DOHH2 (cell line): ENCODE data around the gene WNT7A.

Experiments used
- H3F3A ChIP-seq: fragments of 200-600 bp; sonication (generic), shearing (Covaris generic); 2 replicates; pipeline ENCODE4 v1.6.0; 2016; ENCODE audit warnings: antibody characterized with exemption, mild to moderate bottlenecking; ENCODE audit not compliant: control insufficient read depth, insufficient read depth
- H3K27ac ChIP-seq: fragments of 200-600 bp; sonication (generic); 2 replicates; pipeline ENCODE4 v1.5.1; 2014; ENCODE audit warnings: low read depth, mild to moderate bottlenecking, low read length, moderate library complexity
- H3K27me3 ChIP-seq: fragments of 200-600 bp; sonication (generic); 2 replicates; pipeline ENCODE4 v1.6.1; 2014; ENCODE audit warnings: mild to moderate bottlenecking, low read length, mixed read lengths; ENCODE audit not compliant: control insufficient read depth
- H3K36me3 ChIP-seq: fragments of 200-600 bp; sonication (generic); 2 replicates; pipeline ENCODE4 v1.6.1; 2014; ENCODE audit warnings: mild to moderate bottlenecking, low read length, moderate library complexity, mixed read lengths; ENCODE audit not compliant: control insufficient read depth
- H3K4me1 ChIP-seq: fragments of 200-600 bp; sonication (generic); 2 replicates; pipeline ENCODE4 v1.6.1; 2014; ENCODE audit warnings: mild to moderate bottlenecking, low read length, mixed read lengths; ENCODE audit not compliant: control insufficient read depth
- H3K4me2 ChIP-seq: fragments of 200-600 bp; sonication (generic); 2 replicates; pipeline ENCODE4 v1.6.0; 2014; ENCODE audit warnings: mild to moderate bottlenecking, low read length, moderate library complexity
- H3K4me3 ChIP-seq: fragments of 200-600 bp; sonication (generic); 2 replicates; pipeline ENCODE4 v1.5.1; 2014; ENCODE audit warnings: mild to moderate bottlenecking, low read length, mixed read lengths
- H3K79me2 ChIP-seq: fragments of 200-600 bp; sonication (generic); 2 replicates; pipeline ENCODE4 v1.6.1; 2014; ENCODE audit warnings: mild to moderate bottlenecking, low read length, mixed read lengths; ENCODE audit not compliant: control insufficient read depth
- H3K9me2 ChIP-seq: fragments of 200-600 bp; sonication (generic); replicated peaks from 2 replicates; pipeline ENCODE4 v1.6.1; 2014; ENCODE audit warnings: mild to moderate bottlenecking, low read length, mixed read lengths; ENCODE audit not compliant: control insufficient read depth
- H3K9me3 ChIP-seq: fragments of 200-600 bp; sonication (generic); 2 replicates; pipeline ENCODE4 v1.6.1; 2014; ENCODE audit warnings: antibody characterized with exemption, low read length, mixed read lengths; ENCODE audit not compliant: control insufficient read depth, insufficient read depth
- H4K20me1 ChIP-seq: fragments of 200-600 bp; sonication (generic); 2 replicates; pipeline ENCODE4 v1.6.0; 2014; ENCODE audit warnings: low read depth, mild to moderate bottlenecking, antibody characterized with exemption, low read length, moderate library complexity; ENCODE audit not compliant: control insufficient read depth, insufficient read depth
- CTCF ChIP-seq: fragments of 200-600 bp; sonication (generic); IDR thresholded peaks from one replicate; pipeline ENCODE4 v1.5.1; 2014; ENCODE audit warnings: antibody characterized with exemption, mild to moderate bottlenecking, low read depth, low read length; ENCODE audit not compliant: poor library complexity, severe bottlenecking
- EZH2phosphoT487 ChIP-seq: fragments of 200-600 bp; sonication (generic); IDR thresholded peaks from 2 replicates; pipeline ENCODE4 v1.6.1; 2017; ENCODE audit warnings: borderline replicate concordance, mild to moderate bottlenecking, antibody characterized with exemption, low read length, moderate library complexity, mixed read lengths

Gene WNT7A

DNA sequence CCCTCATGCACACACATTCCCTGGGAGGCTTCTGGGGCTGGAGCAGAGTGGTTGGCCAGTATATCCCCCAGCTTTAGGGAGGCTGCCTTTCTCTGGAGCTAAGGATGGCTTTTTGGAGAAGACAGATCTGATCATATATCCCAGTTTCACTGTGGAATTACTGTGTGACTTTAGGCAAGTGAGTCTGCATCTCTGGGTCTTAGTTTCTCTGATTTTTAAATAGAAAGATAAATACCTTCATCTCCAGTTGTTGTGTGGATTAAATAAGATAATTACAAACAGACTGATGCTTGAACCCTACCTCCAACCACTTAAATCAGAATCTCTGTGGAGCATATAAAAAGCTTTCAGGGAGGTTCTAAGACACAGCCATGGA lies 11.1 kb upstream of the WNT7A start:
- Histone ChIP-seq H3K27me3 (peaks cover 10% of the 10 kb centered on the region), H3K4me1 (peaks cover 6% of the 10 kb centered on the region), H3K9me3 (no peaks in the 10 kb centered on the region), H3K36me3 (no peaks in the 10 kb centered on the region), H4K20me1 (no peaks in the 10 kb centered on the region), H3K79me2 (no peaks in the 10 kb centered on the region), H3K4me2 (no peak overlapping the region), H3F3A (peaks cover 3% of the 10 kb centered on the region; the same call in 1 of the 2 replicates), H3K27ac (no peak overlapping the region), H3K4me3 (no peak overlapping the region), H3K9me2 (no peaks in the 10 kb centered on the region)
- no peak for TF ChIP-seq CTCF
- no peak for TF ChIP-seq EZH2phosphoT487

GRCh38 chr3:13890377-13891016 lies 10.6 kb upstream of the WNT7A start:
- H3K4me1 ChIP-seq, result peaks cover under 1% of the 10 kb centered on the region
- H3K27me3 ChIP-seq, result peaks cover 7% of the 10 kb centered on the region
- H3K9me2 ChIP-seq, result no peaks in the 10 kb centered on the region
- H3K79me2 ChIP-seq, result no peaks in the 10 kb centered on the region
- TF ChIP-seq EZH2phosphoT487, result no peak
- no peak for TF ChIP-seq CTCF
- no peaks in the 10 kb centered on the region for H3K36me3 ChIP-seq
- H3K4me3 ChIP-seq, result no peak overlapping the region
- no peak overlapping the region for H3K4me2 ChIP-seq
- H3F3A ChIP-seq, result peaks cover 3% of the 10 kb centered on the region; the same call in 1 of the 2 replicates
- H4K20me1 ChIP-seq, result no peaks in the 10 kb centered on the region
- no peak overlapping the region for H3K27ac ChIP-seq
- no peaks in the 10 kb centered on the region for H3K9me3 ChIP-seq

DNA sequence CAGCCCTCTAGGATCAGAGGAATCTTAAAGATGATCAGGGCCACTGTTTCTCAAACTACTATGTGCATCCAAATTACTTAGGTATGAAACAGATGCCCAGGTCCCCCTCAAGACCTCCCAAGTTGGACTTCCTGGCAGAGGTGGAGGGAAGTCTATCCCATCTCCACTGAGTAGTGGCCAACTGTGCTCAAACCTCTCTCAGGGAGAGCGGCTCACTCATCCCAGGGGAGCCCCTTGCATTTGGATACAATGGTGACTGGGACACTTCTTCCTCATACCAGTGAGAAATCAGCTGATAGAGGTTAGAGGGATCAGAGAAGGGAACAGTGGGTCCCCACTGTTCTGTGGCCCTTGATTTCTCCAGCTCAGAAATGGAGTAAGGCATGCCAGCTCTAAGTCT lies 8.7 kb upstream of the WNT7A start:
- H3K27me3 ChIP-seq, result 0 out of 2 replicates have a peak, but pooled peaks cover 2% of the 10 kb centered on the region
- H3K9me2 ChIP-seq, result no peaks in the 10 kb centered on the region
- H4K20me1 ChIP-seq, result peaks cover 5% of the 10 kb centered on the region; the same call in 1 of the 2 replicates
- no peak for TF ChIP-seq CTCF
- no peaks in the 10 kb centered on the region for H3K4me1 ChIP-seq
- no peaks in the 10 kb centered on the region for H3K79me2 ChIP-seq
- H3K9me3 ChIP-seq, result no peaks in the 10 kb centered on the region
- H3K4me2 ChIP-seq, result no peak overlapping the region
- no peaks in the 10 kb centered on the region for H3K36me3 ChIP-seq
- no peak overlapping the region for H3K4me3 ChIP-seq
- H3K27ac ChIP-seq, result no peak overlapping the region
- peaks cover 1% of the 10 kb centered on the region; the same call in 1 of the 2 replicates for H3F3A ChIP-seq
